HepG2 (cell line): ENCODE measurements around the gene OR13J1. TPM values are rescaled to one million over a fixed set of nuclear protein-coding genes. Genes with fewer than 3 reads are reported as not detected.

Experiments
- DNMT3B ChIP-seq: conservative IDR thresholded peaks from 2 replicates; pipeline ENCODE4 v1.6.1; 2016; ENCODE audit warnings: missing biosample characterization, control low read depth
- FIP1L1 ChIP-seq: fragments of 200-400 bp; formaldehyde crosslinking; IDR thresholded peaks from 2 replicates; pipeline ENCODE4 v1.6.1; 2018; ENCODE audit warnings: low read depth, mild to moderate bottlenecking, low read length, moderate library complexity, borderline replicate concordance; ENCODE audit not compliant: insufficient read depth
- HMGXB4 ChIP-seq, 2 experiments: sonication (generic) in 1 of 2; formaldehyde crosslinking in 1 of 2; IDR thresholded peaks; 2 replicates each; pipeline versions ENCODE4 v1.4.0 to v1.6.1; 2018 to 2020; ENCODE audit warnings: missing genetic modification reagents in 2 of 2, borderline replicate concordance in 1 of 2, low read depth in 1 of 2, mild to moderate bottlenecking in 1 of 2, missing biosample characterization in 1 of 2
- NFE2L2 ChIP-seq: fragments of 150-350 bp; IDR thresholded peaks from 2 replicates; pipeline ENCODE4 v1.6.1; 2014; ENCODE audit warnings: low read length
- ONECUT2 ChIP-seq: sonication (generic); formaldehyde crosslinking; IDR thresholded peaks from 2 replicates; pipeline ENCODE4 v1.4.0; 2020; ENCODE audit warnings: missing genetic modification reagents
- PITX1 ChIP-seq: sonication (generic); formaldehyde crosslinking; IDR thresholded peaks from 2 replicates; pipeline ENCODE4 v1.5.1; 2020; ENCODE audit warnings: mild to moderate bottlenecking, missing genetic modification reagents
- RXRA ChIP-seq: sonication (generic); formaldehyde crosslinking; IDR thresholded peaks from 2 replicates; pipeline ENCODE4 v1.5.1; 2020; ENCODE audit warnings: missing genetic modification reagents
- TBL1XR1 ChIP-seq: fragments of 150-350 bp; IDR thresholded peaks from 2 replicates; pipeline ENCODE4 v1.6.1; 2014; ENCODE audit warnings: borderline replicate concordance, low read length; ENCODE audit not compliant: partially characterized antibody
- TFDP1 ChIP-seq: IDR thresholded peaks from 2 replicates; pipeline ENCODE4 v1.6.1; 2016; ENCODE audit warnings: missing compliant biosample characterization, missing genetic modification reagents, borderline replicate concordance
- TOPORS ChIP-seq: sonication (generic); formaldehyde crosslinking; IDR thresholded peaks from 2 replicates; pipeline ENCODE4 v1.8.0; 2023; ENCODE audit warnings: mild to moderate bottlenecking, missing genetic modification reagents
- ZEB1 ChIP-seq: IDR thresholded peaks from 2 replicates; pipeline ENCODE4 v1.6.1; 2012; ENCODE audit warnings: mild to moderate bottlenecking, low read depth, inconsistent platforms; ENCODE audit not compliant: insufficient replicate concordance
- ZFP36L1 ChIP-seq: sonication (generic); formaldehyde crosslinking; IDR thresholded peaks from 2 replicates; pipeline ENCODE4 v1.8.0; 2022; ENCODE audit warnings: mild to moderate bottlenecking, missing genetic modification reagents, moderate library complexity
- ZFP37 ChIP-seq: sonication (generic); formaldehyde crosslinking; IDR thresholded peaks from 2 replicates; pipeline ENCODE4 v1.4.0; 2020; ENCODE audit warnings: missing genetic modification reagents, borderline replicate concordance
- ZKSCAN5 ChIP-seq: sonication (generic); formaldehyde crosslinking; IDR thresholded peaks from 2 replicates; pipeline ENCODE4 v1.5.1; 2020; ENCODE audit warnings: mild to moderate bottlenecking, missing genetic modification reagents
- ZNF282 ChIP-seq: fragments of 450-650 bp; IDR thresholded peaks from 2 replicates; pipeline ENCODE4 v1.6.1; 2018; ENCODE audit not compliant: partially characterized antibody
- ZNF564 ChIP-seq: sonication (generic); formaldehyde crosslinking; IDR thresholded peaks from 2 replicates; pipeline ENCODE4 v1.8.1; 2023; ENCODE audit warnings: mild to moderate bottlenecking, missing genetic modification reagents
- ZNF598 ChIP-seq: sonication (generic); formaldehyde crosslinking; IDR thresholded peaks from 2 replicates; pipeline ENCODE4 v1.5.1; 2020; ENCODE audit warnings: mild to moderate bottlenecking, missing genetic modification reagents, borderline replicate concordance
- ZNF605 ChIP-seq: sonication (generic); formaldehyde crosslinking; IDR thresholded peaks from 2 replicates; pipeline ENCODE4 v1.8.0; 2022; ENCODE audit warnings: mild to moderate bottlenecking, missing genetic modification reagents
- ZNF616 ChIP-seq: sonication (generic); formaldehyde crosslinking; IDR thresholded peaks from 2 replicates; pipeline ENCODE4 v1.5.0; 2020; ENCODE audit warnings: low read depth, mild to moderate bottlenecking, missing genetic modification reagents
- polyA plus RNA-seq, 8 experiments: library from polyadenylated mRNA; depleted of rRNA in 3 of 8; stranded (reverse) in 7 of 8; unstranded in 1 of 8; fragments of >200 nt; fragmentation: Illumina TruSeq in 4 of 8; extraction: Trizol in 4 of 8; gene quantifications; 2 replicates each; pipeline versions ENCODE4 v1.2.1 to v1.2.3, GENCODE V29; 2011 to 2016; ENCODE audit warnings: low read depth in 4 of 8, missing spikeins in 1 of 8, mixed read lengths in 1 of 8; ENCODE audit not compliant: insufficient read depth in 1 of 8
- total RNA-seq, 5 experiments: library from RNA; depleted of rRNA; stranded (reverse); fragments of >200 nt; fragmentation: Illumina TruSeq; extraction: Trizol; gene quantifications; 2 replicates each; pipeline ENCODE4 v1.2.3, GENCODE V29; 2016; ENCODE audit warnings: low read depth in 1 of 5
- TF ChIP-seq, protein P1 (sequence below): sonication (generic); IDR thresholded peaks from 2 replicates; pipeline ENCODE4 v1.6.1; 2016; ENCODE audit warnings: low read depth, borderline replicate concordance
- TF ChIP-seq, protein P2 (sequence below): sonication (generic); formaldehyde crosslinking; IDR thresholded peaks from 2 replicates; pipeline ENCODE4 v1.8.1; 2023; ENCODE audit warnings: mild to moderate bottlenecking, missing genetic modification reagents
- TF ChIP-seq, protein P3 (sequence below): sonication (generic); formaldehyde crosslinking; IDR thresholded peaks from 2 replicates; pipeline ENCODE4 v1.4.0; 2020; ENCODE audit warnings: missing genetic modification reagents
- TF ChIP-seq, protein P4 (sequence below): sonication (generic); formaldehyde crosslinking; IDR thresholded peaks from 2 replicates; pipeline ENCODE4 v1.5.0; 2020; ENCODE audit warnings: missing genetic modification reagents

The OR13J1 gene
- total and polyA plus RNA-seq, 2 of the 13 experiments (the other 11 are each of a cell fraction or from before 2014, with no cell fraction given): not detected

DNA sequence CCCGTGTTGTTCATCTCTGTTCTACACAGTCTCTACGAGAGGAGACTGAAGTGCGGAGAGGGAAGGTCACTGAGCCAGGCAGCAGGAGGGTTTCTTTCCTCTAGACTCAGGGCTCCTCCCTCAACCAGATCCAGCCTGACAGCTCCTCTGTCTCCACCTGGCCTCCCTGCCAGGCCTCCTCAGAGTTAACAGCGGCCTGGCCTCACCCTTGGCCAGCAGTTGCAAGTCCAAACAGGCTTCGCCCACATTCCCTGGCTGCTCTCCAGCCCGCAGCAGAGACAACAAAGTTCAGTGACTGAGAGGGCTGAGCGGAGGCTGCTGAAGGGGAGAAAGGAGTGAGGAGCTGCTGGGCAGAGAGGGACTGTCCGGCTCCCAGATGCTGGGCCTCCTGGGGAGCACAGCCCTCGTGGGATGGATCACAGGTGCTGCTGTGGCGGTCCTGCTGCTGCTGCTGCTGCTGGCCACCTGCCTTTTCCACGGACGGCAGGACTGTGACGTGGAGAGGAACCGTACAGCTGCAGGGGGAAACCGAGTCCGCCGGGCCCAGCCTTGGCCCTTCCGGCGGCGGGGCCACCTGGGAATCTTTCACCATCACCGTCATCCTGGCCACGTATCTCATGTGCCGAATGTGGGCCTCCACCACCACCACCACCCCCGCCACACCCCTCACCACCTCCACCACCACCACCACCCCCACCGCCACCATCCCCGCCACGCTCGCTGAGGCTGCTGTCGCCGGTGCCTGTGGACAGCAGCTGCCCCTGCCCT, 35.9 kb upstream of the OR13J1 start, which contains the start of gene HRCT1 (continued):
- TF ChIP-seq ZNF282 (no peak), DNMT3B (no peak), ZFP36L1 (CRISPR knock-in tag) (no peak), TFDP1 (CRISPR knock-in tag) (no peak), RXRA (CRISPR knock-in tag) (peak; percentile 86), ONECUT2 (CRISPR knock-in tag) (no peak), ZNF564 (CRISPR knock-in tag) (no peak), ZNF598 (CRISPR knock-in tag) (no peak), TBL1XR1 (no peak), ZNF605 (CRISPR knock-in tag) (no peak), ZFP37 (CRISPR knock-in tag) (no peak), HMGXB4 (CRISPR knock-in tag; IDR thresholded peaks at IDR 0.05; ENCODE audit: borderline replicate concordance in 1 of 2, low read depth in 1 of 2) (peak in 1 of 2 experiments; percentile 55; a peak in 1 of 4 replicates), NFE2L2 (no peak), ZEB1 (no peak), TOPORS (CRISPR knock-in tag) (no peak), ZKSCAN5 (0 out of 2 replicates have a peak, but pooled peaks have one; percentile 29), FIP1L1 (no peak), PITX1 (CRISPR knock-in tag) (peak; percentile 68; the same call in 1 of the 2 replicates), ZNF616 (no peak)
- TF ChIP-seq, protein P1, sequence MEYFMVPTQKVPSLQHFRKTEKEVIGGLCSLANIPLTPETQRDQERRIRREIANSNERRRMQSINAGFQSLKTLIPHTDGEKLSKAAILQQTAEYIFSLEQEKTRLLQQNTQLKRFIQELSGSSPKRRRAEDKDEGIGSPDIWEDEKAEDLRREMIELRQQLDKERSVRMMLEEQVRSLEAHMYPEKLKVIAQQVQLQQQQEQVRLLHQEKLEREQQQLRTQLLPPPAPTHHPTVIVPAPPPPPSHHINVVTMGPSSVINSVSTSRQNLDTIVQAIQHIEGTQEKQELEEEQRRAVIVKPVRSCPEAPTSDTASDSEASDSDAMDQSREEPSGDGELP: no peak
- TF ChIP-seq, protein P2, sequence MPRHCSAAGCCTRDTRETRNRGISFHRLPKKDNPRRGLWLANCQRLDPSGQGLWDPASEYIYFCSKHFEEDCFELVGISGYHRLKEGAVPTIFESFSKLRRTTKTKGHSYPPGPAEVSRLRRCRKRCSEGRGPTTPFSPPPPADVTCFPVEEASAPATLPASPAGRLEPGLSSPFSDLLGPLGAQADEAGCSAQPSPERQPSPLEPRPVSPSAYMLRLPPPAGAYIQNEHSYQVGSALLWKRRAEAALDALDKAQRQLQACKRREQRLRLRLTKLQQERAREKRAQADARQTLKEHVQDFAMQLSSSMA (CRISPR knock-in tag): 0 out of 2 replicates have a peak, but pooled peaks have one; percentile 27
- TF ChIP-seq, protein P3, sequence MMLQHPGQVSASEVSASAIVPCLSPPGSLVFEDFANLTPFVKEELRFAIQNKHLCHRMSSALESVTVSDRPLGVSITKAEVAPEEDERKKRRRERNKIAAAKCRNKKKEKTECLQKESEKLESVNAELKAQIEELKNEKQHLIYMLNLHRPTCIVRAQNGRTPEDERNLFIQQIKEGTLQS (CRISPR knock-in tag): no peak
- TF ChIP-seq, protein P4, sequence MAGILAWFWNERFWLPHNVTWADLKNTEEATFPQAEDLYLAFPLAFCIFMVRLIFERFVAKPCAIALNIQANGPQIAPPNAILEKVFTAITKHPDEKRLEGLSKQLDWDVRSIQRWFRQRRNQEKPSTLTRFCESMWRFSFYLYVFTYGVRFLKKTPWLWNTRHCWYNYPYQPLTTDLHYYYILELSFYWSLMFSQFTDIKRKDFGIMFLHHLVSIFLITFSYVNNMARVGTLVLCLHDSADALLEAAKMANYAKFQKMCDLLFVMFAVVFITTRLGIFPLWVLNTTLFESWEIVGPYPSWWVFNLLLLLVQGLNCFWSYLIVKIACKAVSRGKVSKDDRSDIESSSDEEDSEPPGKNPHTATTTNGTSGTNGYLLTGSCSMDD (CRISPR knock-in tag): no peak
